Retinal pigment epithelial cell (primary cell): Measurements from ENCODE around the gene LY9.

Source experiments
- DNase-seq: peaks from one replicate; pipeline ENCODE4 v3.0.0-alpha.2; 2010; ENCODE audit warnings: low read depth
- H3K4me3 ChIP-seq: 2 replicates; pipeline ENCODE4 v1.5.1; 2011; ENCODE audit warnings: mild to moderate bottlenecking, low read length, control low read depth, moderate library complexity
- TF ChIP-seq, protein P1 (sequence below): conservative IDR thresholded peaks from 2 replicates; pipeline ENCODE4 v1.5.1; 2011; ENCODE audit warnings: low read depth, low read length, control low read depth, inconsistent platforms

LY9 gene

DNA sequence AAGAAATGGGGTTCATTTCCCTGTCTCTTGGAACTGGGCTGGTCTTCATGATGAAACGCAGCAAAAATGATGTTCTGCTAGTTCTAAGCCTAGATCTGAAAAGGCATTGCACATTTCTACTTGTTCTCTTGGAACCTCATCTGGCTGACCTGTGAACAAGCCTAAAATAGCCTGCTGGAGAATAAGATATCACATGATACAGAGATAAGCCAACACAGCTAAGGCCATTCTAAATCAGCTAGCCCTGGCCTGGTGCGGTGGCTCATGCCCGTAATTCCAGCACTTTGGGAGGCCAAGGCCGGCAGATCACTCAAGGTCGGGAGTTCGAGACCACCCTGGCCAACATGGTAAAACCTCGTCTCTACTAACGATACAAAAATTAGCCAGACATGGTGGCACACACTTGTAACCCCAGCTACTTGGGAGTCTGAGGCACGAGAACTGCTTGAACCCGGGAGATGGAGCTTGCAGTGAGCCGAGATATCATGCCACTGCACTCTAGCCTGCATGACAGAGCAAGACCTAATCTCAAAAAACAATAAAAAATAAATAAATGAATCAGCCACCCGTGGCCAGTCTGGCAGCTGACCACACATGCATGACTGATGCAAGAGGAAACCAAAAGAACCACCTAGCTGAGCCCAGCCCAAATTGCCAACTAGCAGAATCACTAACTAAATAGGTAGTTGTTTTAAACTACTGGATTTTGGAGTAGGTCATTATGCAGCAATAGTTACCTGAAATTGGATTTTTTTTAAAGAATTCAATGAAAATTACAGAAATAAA is 48.7 kb downstream of the LY9 start:
- TF ChIP-seq, protein P1, sequence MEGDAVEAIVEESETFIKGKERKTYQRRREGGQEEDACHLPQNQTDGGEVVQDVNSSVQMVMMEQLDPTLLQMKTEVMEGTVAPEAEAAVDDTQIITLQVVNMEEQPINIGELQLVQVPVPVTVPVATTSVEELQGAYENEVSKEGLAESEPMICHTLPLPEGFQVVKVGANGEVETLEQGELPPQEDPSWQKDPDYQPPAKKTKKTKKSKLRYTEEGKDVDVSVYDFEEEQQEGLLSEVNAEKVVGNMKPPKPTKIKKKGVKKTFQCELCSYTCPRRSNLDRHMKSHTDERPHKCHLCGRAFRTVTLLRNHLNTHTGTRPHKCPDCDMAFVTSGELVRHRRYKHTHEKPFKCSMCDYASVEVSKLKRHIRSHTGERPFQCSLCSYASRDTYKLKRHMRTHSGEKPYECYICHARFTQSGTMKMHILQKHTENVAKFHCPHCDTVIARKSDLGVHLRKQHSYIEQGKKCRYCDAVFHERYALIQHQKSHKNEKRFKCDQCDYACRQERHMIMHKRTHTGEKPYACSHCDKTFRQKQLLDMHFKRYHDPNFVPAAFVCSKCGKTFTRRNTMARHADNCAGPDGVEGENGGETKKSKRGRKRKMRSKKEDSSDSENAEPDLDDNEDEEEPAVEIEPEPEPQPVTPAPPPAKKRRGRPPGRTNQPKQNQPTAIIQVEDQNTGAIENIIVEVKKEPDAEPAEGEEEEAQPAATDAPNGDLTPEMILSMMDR = no peak
- no peak overlapping the region for H3K4me3 ChIP-seq
- no peak for DNase-seq

DNA sequence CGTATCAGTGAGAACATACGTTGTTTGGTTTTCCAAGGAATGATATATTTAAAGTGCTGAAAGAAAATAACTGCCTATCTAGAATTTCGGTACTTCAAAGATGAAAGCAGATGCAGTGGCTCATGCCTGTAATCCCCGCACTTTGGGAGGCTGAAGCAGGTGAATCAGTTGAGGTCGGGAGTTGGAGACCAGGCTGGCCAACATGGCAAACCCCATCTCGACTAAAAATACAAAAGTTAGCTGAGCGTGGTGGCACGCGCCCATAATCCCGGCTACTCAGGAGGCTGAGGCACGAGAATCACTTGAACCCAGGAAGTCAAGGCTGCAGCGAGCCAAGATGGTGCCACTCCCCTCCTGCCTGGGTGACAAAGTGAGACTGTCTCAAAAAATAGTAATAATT is 50.3 kb downstream of the LY9 start:
- no peak overlapping the region for H3K4me3 ChIP-seq
- no peak for DNase-seq
- TF ChIP-seq, protein P1 = no peak

DNA sequence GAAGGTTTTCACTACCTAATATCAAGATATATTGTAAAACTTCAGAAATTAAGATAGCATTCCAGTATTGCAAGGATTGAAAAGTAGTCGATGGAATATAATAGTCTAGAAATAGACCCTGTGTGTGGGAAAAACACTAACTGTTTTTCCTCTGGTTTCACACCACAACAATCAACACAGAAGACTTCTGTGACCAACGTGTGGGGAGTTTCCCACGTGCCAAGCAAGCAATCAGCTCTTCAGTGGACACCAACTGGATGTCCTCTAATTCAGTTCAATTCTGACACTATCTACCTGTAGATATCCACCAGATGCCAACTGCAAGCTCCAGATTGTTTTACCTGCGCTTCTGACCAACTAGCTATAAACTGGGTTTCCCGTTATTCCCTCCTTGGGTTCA is 54.6 kb downstream of the LY9 start:
- no peak for DNase-seq
- TF ChIP-seq, protein P1 = no peak
- no peak overlapping the region for H3K4me3 ChIP-seq

DNA sequence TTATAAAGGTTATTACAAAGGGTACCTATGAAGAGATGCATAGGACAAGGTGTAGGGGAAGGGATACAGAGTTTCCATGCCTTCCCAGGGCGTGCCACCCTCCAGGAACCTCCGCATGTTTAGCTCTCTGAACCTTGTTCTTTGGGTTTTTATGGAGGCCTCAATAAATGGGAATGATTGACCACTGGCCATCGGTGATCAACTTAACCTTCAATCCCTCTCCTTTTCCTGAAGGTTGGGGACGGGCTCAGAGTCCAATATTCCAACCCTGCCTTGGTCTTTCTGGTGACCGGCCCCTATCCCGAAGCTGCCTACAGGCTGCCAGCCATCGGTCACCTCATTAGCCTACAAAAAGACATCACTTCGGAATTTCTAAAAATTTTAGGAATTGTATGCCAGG is 55.0 kb downstream of the LY9 start:
- H3K4me3 ChIP-seq = no peak overlapping the region
- TF ChIP-seq, protein P1 = no peak
- DNase-seq = no peak

DNA sequence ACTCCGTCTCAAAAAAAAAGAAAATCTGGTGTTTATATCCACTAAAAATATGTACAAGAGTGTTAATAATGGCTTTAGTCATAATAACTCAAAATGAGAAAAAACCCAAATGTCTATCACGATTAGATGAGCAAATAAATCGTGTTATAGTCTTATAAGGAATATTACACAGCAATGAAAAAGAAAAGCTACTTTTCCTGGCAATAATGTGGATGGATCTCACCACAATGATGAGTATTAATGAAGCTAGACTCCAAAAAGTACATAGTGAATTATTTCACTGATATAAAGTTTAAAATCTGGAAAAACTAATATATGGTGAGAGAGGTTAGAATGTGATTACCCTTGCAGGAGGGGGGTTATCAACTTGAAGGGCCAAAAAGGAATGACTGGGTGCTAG is 57.0 kb downstream of the LY9 start:
- no peak for DNase-seq

DNA sequence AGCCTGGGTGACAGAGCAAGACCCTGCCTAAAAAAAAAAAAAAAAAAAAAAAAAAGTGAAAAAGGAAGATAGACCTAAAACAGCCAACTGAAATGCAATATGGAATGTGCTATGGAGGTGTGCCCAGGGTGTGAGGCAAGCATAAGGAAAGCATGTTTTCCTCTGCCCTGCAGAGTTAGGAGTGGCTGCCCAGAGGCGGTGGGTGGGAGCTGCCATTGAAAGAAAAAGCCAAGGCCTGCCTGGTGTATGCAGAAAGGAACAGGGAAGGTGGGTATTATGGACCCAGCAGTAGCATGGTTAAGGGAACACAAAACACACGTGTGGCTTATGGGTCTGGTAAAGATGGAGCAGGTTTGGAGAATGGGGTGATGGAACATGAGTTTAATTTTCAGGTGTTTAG is 57.8 kb downstream of the LY9 start:
- H3K4me3 ChIP-seq = no peak overlapping the region
- DNase-seq = no peak
- TF ChIP-seq, protein P1 = no peak

More for the DNA sequence above, 57.0 kb downstream of the LY9 start:
- TF ChIP-seq, protein P1 = no peak
- no peak overlapping the region for H3K4me3 ChIP-seq
